Endothelial cell of umbilical vein (primary cell): ENCODE measurements around the gene SYT17. TPM values are rescaled to one million over a fixed set of nuclear protein-coding genes. Genes with fewer than 3 reads are reported as not detected.

Source experiments
- BruUV-seq: library from RNA; stranded (reverse); fragments of 400-500 nt; replicated peaks from 2 replicates; lab custom pipeline; 2021; lab: Mats Ljungman, UMichigan
- CTCF ChIA-PET: fragments of 300-600, 350-600 bp; sonication (Branson Sonifier 250); formaldehyde crosslinking; loops from one replicate; lab custom pipeline; 2021; ENCODE audit warnings: antibody characterized with exemption, inconsistent platforms; lab: Charles Lee
- POLR2A ChIA-PET: fragments of 300-600, 350-600 bp; sonication (Branson Sonifier 250); formaldehyde crosslinking; loops from one replicate; lab custom pipeline; 2021; ENCODE audit warnings: antibody characterized with exemption, inconsistent platforms; lab: Charles Lee
- DNase-seq: peaks from one replicate; pipeline ENCODE4 v3.0.0-alpha.2; 2011; ENCODE audit warnings: low read depth, low spot score
- FAIRE-seq: peaks from 2 replicates; lab custom pipeline; 2011; peaks lifted over from hg19 to GRCh38; lab: Jason Lieb, UNC
- H2AFZ ChIP-seq: 2 replicates; pipeline ENCODE4 v1.6.0; 2012; ENCODE audit warnings: low read depth, low read length, control low read depth, inconsistent platforms
- H3K27ac ChIP-seq: 2 replicates; pipeline ENCODE4 v1.5.1; 2011; ENCODE audit warnings: low read depth, mild to moderate bottlenecking, control low read depth, low read length, moderate library complexity; ENCODE audit not compliant: insufficient read depth
- H3K27me3 ChIP-seq, 2 experiments: 2 replicates each; pipeline versions ENCODE4 v1.6.0 to v1.6.1; 2011; ENCODE audit warnings: low read length in 2 of 2, mixed read lengths in 1 of 2; ENCODE audit not compliant: control insufficient read depth in 2 of 2, insufficient read depth in 2 of 2
- H3K36me3 ChIP-seq, 2 experiments: 2 replicates in 1 of 2; 3 replicates in 1 of 2; pipeline ENCODE4 v1.5.1; 2011; ENCODE audit warnings: low read length in 2 of 2, mild to moderate bottlenecking in 1 of 2, moderate library complexity in 1 of 2; ENCODE audit not compliant: control insufficient read depth in 2 of 2, insufficient read depth in 2 of 2; ENCODE audit errors: extremely low read depth in 1 of 2
- H3K4me1 ChIP-seq: 3 replicates; pipeline ENCODE4 v1.5.1; 2011; ENCODE audit warnings: mild to moderate bottlenecking, low read length; ENCODE audit not compliant: control insufficient read depth, insufficient read depth; ENCODE audit errors: extremely low read depth
- H3K4me2 ChIP-seq: 2 replicates; pipeline ENCODE4 v1.6.1; 2011; ENCODE audit warnings: low read length, control low read depth, mixed read lengths; ENCODE audit not compliant: insufficient read depth
- H3K4me3 ChIP-seq, 3 experiments: fragments of 200-600 bp in 1 of 3; sonication (generic), shearing (Covaris generic) in 1 of 3; replicated peaks in 1 of 3; 2 replicates each; pipeline ENCODE4 v1.5.1; 2011 to 2016; ENCODE audit warnings: control low read depth in 3 of 3, low read length in 3 of 3, mild to moderate bottlenecking in 2 of 3, inconsistent platforms in 1 of 3, low read depth in 1 of 3, moderate library complexity in 1 of 3; ENCODE audit not compliant: insufficient read depth in 1 of 3
- H3K79me2 ChIP-seq: 2 replicates; pipeline ENCODE4 v1.6.0; 2012; ENCODE audit warnings: low read length, inconsistent platforms; ENCODE audit not compliant: control insufficient read depth, insufficient read depth
- H3K9ac ChIP-seq: replicated peaks from 2 replicates; pipeline ENCODE3; 2011; ENCODE audit warnings: low read length, control low read depth; ENCODE audit not compliant: insufficient read depth; ENCODE audit errors: extremely low read depth
- H3K9me1 ChIP-seq: replicated peaks from 3 replicates; pipeline ENCODE4 v1.6.0; 2011; ENCODE audit warnings: mild to moderate bottlenecking, low read length; ENCODE audit not compliant: control insufficient read depth, insufficient read depth; ENCODE audit errors: extremely low read depth
- H3K9me3 ChIP-seq: replicated peaks from 2 replicates; pipeline ENCODE4 v1.5.1; 2012; ENCODE audit warnings: low read length, inconsistent platforms; ENCODE audit not compliant: control insufficient read depth, insufficient read depth
- H4K20me1 ChIP-seq: replicated peaks from 2 replicates; pipeline ENCODE3; 2011; ENCODE audit warnings: mild to moderate bottlenecking, low read length; ENCODE audit not compliant: control insufficient read depth, insufficient read depth; ENCODE audit errors: extremely low read depth
- EZH2 ChIP-seq: IDR thresholded peaks from 2 replicates; pipeline ENCODE4 v1.6.1; 2012; ENCODE audit warnings: borderline replicate concordance, low read depth, mild to moderate bottlenecking, moderate library complexity, low read length, inconsistent platforms; ENCODE audit not compliant: severe bottlenecking
- FOS ChIP-seq: IDR thresholded peaks from 2 replicates; pipeline ENCODE4 v1.6.1; 2011; ENCODE audit warnings: mild to moderate bottlenecking, low read length, moderate library complexity, borderline replicate concordance; ENCODE audit not compliant: insufficient read depth
- GATA2 ChIP-seq: IDR thresholded peaks from 2 replicates; pipeline ENCODE4 v1.7.0; 2011; ENCODE audit warnings: low read depth, mild to moderate bottlenecking, moderate library complexity, mixed read lengths, low read length; ENCODE audit not compliant: insufficient read length, insufficient read depth
- JUN ChIP-seq: IDR thresholded peaks from 2 replicates; pipeline ENCODE4 v1.6.1; 2011; ENCODE audit warnings: borderline replicate concordance, low read depth; ENCODE audit not compliant: insufficient read length, insufficient read depth
- MYC ChIP-seq: IDR thresholded peaks from one replicate; pipeline ENCODE4 v1.6.1; 2011; ENCODE audit warnings: mild to moderate bottlenecking, low read depth, low read length
- POLR2A ChIP-seq: IDR thresholded peaks from 2 replicates; pipeline ENCODE4 v1.6.1; 2012; ENCODE audit warnings: low read depth, mild to moderate bottlenecking, control low read depth, low read length
- POLR2AphosphoS5 ChIP-seq: IDR thresholded peaks from 2 replicates; pipeline ENCODE4 v1.6.1; 2012; ENCODE audit warnings: low read depth, mild to moderate bottlenecking, control low read depth, low read length, moderate library complexity; ENCODE audit not compliant: insufficient read depth
- dilution Hi-C: fragments of 300-500 bp; cut with MboI; formaldehyde crosslinking; loops from one replicate; pipeline ENCODE4 v1.15.0; 2019; ENCODE audit warnings: low sequenced_read_pairs; ENCODE audit not compliant: extremely low pct_ligation_motif_present
- intact Hi-C: fragments of 100-400 bp; cut with micrococcal nuclease; formaldehyde crosslinking; loops from one replicate; pipeline ENCODE4 v1.10.0; 2022
- polyA plus RNA-seq, 4 experiments: library from polyadenylated mRNA; depleted of rRNA in 3 of 4; stranded (reverse) in 3 of 4; unstranded in 1 of 4; fragments of >200 nt; gene quantifications; 2 replicates each; pipeline versions ENCODE4 v1.2.1 to v1.2.3, GENCODE V29; 2011 to 2012; ENCODE audit warnings: missing spikeins in 1 of 4
- total RNA-seq: library from RNA; stranded (reverse); gene quantifications from 2 replicates; pipeline ENCODE4 v1.2.3, GENCODE V29; 2021
- TF ChIP-seq, protein P1 (sequence below): IDR thresholded peaks from 2 replicates; pipeline ENCODE4 v1.6.1; 2011; ENCODE audit not compliant: insufficient read depth, insufficient read length
- TF ChIP-seq, protein P2 (sequence below), 2 donors: IDR thresholded peaks; 1 replicate in 1 of 2; 2 replicates in 1 of 2; pipeline ENCODE4 v1.5.1; 2011; ENCODE audit warnings: low read length in 2 of 2, mild to moderate bottlenecking in 2 of 2, moderate library complexity in 2 of 2, control low read depth in 1 of 2, inconsistent platforms in 1 of 2, low read depth in 1 of 2; ENCODE audit not compliant: insufficient read depth in 1 of 2; ENCODE audit errors: extremely low read depth in 1 of 2

Gene SYT17
- total and polyA plus RNA-seq, 2 donors (not counting 3 experiments of a cell fraction or from before 2014, with no cell fraction given), result 1.9 to 4.2 TPM

DNA sequence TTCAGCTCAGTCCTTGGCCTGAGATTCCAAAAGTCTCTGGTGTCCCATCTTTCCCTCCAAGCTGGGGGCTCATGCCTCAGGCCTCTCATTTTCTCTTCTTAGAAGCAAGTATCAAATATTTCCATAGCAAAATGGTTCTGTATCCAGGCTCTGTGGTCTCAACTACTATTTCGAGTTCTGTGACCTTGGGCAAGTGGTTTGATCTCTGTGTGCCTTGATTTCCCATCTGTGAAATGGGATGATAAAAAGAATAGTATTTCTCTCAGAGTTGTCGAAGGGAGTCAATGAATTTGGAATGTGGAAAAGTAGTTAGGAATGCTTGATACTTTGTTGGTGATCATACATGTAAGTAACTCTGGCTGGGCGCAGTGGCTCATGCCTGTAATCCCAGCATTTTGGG lies 6.4 kb downstream of the SYT17 start:
- DNase-seq (no peak), FAIRE-seq (no peak)
- Histone ChIP-seq H3K4me3 (no peak overlapping the region), H3K9me1 (no peaks in the 10 kb centered on the region), H3K4me2 (no peak overlapping the region), H3K36me3 (no peaks in the 10 kb centered on the region), H3K9me3 (no peaks in the 10 kb centered on the region), H3K27ac (no peak overlapping the region), H3K27me3 (peaks cover 3 to 25% of the 10 kb centered on the region in 2 experiments), H2AFZ (no peak overlapping the region), H3K9ac (no peak overlapping the region), H3K79me2 (no peaks in the 10 kb centered on the region), H3K4me1 (no peaks in the 10 kb centered on the region), H4K20me1 (no peaks in the 10 kb centered on the region)
- dilution Hi-C loops, result no loop called here
- ChIA-PET CTCF (no interaction called here), POLR2A (no interaction called here)
- intact Hi-C loops, result no loop called here
- BruUV-seq, result no TSS peak
- TF ChIP-seq, protein P1, sequence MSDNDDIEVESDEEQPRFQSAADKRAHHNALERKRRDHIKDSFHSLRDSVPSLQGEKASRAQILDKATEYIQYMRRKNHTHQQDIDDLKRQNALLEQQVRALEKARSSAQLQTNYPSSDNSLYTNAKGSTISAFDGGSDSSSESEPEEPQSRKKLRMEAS, result no peak
- no peak for TF ChIP-seq POLR2AphosphoS5
- no peak for TF ChIP-seq GATA2
- no peak for TF ChIP-seq FOS
- TF ChIP-seq EZH2, result no peak
- TF ChIP-seq MYC, result no peak
- no peak for TF ChIP-seq POLR2A
- TF ChIP-seq, protein P2, sequence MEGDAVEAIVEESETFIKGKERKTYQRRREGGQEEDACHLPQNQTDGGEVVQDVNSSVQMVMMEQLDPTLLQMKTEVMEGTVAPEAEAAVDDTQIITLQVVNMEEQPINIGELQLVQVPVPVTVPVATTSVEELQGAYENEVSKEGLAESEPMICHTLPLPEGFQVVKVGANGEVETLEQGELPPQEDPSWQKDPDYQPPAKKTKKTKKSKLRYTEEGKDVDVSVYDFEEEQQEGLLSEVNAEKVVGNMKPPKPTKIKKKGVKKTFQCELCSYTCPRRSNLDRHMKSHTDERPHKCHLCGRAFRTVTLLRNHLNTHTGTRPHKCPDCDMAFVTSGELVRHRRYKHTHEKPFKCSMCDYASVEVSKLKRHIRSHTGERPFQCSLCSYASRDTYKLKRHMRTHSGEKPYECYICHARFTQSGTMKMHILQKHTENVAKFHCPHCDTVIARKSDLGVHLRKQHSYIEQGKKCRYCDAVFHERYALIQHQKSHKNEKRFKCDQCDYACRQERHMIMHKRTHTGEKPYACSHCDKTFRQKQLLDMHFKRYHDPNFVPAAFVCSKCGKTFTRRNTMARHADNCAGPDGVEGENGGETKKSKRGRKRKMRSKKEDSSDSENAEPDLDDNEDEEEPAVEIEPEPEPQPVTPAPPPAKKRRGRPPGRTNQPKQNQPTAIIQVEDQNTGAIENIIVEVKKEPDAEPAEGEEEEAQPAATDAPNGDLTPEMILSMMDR (IDR thresholded peaks at IDR 0.05; ENCODE audit: extremely low read depth in 1 of 2, insufficient read depth in 1 of 2, low read depth in 1 of 2, low read length in 2 of 2), result no peak
- no peak for TF ChIP-seq JUN
